ENCODE data around the gene LDLR.
"Not testable (repeated sequence)": the region's sequence is repeated elsewhere in the genome, so short reads cannot be mapped to it uniquely, and the experiment has no call there.

Gene LDLR

DNA sequence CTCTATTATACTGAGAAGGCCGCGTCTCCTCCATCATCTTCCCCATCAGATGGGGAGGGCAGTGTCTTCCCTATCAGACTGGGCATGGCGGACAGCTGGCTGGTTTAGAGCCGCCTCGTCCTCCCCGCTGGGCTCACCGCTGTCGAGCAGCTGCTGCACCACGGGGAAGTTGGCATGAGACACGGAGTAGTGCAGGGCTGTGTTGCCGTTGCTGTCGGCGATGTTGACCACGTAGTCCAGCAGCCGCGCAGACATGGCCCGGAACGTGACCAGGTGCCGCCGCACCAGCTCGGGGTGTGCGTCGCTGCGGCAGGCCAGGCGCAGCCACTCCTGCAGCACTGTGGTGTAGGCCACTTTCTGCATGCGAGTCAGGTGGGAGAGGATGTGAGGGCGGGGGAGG lies 85.1 kb downstream of the LDLR start:
- no peak for DNase-seq (ENCODE audit: low read depth)

DNA sequence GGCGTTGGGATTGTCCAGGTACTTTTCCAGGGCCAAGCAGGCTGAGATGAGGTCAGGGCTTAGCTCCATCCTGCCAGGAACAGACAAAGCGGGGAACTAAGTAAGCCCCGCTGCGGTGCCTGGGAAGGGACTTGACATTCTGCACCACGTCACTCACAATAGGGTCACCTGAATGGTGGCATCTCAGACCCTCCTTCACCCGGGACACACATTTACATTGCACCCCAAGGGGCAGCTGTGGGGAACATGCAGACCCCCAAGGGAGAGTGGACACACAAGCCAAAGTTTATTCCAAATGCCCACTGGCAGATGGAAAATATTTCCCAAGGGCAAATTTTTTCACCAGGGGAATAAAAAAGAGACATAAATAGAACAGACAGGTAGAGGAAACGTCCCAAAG lies 86.7 kb downstream of the LDLR start:
- DNase-seq (ENCODE audit: low read depth), result no peak

DNA sequence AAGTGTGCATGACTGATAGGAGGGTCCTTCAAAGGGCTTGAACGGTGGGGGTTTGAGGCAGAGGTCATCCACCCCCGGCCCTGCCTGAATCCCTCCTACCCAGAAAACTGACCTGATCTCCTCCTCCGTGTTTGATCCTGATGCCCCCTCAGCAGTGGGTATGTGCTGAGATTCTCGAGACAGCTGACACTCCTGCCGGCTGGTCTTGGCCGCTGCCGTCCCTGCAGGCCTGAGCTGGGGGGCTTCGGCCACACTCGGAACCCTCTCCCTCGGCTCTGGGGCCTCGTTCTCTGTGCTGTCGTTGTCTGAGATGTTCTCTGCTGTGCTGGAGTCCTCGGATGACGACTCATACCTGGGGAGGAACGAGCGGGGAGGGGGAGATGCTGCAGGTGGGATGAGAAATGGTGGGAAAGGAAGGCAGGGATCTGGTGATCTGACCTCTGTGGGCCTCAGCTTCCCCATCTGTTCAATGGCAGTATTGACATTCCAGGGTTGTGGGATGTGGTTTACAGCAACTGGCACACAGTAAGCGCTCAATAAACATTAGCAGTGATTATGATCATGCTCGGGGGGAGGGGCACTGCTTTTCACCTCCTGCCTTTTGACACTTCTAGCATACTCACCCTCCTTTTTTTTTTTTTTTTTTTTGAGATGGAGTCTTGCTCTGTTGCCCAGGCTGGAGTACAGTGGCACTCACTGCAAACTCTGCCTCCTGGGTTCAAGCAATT lies 87.4 kb downstream of the LDLR start:
- DNase-seq (ENCODE audit: low read depth), result no peak

DNA sequence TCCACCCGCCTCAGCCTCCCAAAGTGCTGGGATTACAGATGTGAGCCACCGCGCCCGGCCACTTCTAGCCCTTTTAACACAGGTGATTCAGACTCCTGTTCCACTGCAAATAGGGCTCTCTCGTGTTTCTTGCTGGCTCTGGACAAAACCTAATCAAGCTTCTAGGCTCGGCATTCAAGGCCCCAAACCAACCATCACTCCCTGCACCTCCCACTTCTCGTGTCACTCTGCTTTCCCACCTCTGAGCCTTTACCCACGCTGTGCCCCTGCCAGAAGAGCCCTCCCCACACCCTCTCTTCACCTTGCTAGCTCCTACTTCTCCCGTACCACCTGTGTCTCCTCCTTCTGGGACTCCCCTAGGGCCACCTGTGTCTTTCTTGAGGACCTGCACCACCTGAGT lies 88.3 kb downstream of the LDLR start:
- DNase-seq (ENCODE audit: low read depth), result no peak

DNA sequence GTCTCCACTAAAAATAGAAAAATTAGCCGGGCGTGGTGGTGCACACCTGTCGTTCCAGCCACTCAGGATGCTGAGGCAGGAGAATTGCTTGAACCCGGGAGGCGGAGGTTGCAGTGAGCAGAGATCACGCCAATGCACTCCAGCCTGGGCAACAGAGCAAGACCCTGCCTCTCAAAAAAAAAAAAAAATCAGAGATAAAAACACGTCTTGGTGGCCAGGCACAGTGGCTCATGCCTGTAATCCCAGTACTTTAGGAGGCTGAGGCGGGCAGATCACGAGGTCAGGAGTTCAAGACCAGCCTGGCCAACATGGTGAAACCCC lies 89.8 kb downstream of the LDLR start:
- DNase-seq (ENCODE audit: low read depth), result not testable (repeated sequence)

DNA sequence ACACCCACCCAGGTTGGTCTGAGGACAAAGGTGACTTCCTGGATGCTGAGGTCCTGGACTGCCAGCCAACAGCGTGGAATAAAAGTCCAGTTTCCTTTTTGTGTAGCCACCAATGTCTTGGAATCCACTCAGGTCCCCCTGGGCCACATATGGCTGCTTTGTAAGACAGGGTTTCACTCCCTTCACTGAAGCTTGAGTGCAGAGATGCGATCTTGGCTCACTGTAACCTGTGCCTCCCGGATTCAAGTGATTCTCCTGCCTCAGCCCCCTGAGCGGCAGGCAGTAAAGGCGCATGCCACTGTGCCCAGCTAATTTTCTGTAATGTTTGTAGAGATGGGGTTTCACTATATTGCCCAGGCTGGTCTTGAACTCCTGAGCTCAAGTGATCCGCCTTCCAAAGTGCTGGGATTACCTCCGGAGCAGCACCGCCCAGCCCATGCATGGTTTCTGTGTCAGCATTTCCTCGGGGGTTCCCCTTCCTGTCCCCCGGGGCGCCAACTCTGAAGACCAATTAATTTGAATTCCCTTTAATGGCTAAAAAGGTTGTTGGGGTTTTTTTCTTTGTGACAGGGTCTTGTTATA lies 90.5 kb downstream of the LDLR start:
- no peak for DNase-seq (ENCODE audit: low read depth)

DNA sequence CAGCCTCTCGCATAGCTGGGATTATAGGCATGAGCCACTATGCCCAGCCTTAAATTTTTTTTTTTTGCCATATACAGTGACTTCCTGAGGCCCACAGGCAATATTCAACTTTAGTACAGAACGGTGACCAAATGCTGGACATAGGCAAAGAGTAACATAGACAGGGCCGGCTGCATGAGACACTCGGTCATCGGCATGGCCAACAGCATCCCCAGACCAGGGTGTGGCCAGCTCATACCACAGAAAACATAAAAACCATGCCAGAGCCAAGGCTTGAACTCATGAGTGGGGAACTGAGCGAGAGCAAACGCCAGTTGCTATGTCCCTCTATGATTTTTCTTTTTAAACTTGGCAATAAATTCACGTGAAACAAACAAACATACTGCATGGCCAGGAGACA lies 91.1 kb downstream of the LDLR start:
- DNase-seq (ENCODE audit: low read depth), result no peak

DNA sequence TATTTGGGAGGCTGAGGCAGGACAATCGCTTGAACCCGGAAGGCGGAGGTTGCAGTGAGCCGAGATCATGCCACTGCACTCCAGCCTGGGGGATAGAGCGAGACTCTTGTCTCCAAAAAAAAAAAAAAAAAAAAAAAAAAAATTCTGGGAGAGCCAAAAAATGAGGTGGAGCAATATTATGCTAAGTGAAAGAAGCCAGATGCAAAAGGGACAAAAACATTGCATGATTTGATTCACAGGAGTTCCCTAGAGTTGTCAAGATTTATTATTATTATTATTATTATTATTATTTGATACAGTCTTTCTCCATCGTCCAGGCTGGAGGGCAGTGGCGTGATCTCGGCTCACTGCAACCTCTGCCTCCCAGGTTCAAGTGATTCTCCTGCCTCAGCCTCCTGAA lies 91.7 kb downstream of the LDLR start:
- not testable (repeated sequence) for DNase-seq (ENCODE audit: low read depth)

DNA sequence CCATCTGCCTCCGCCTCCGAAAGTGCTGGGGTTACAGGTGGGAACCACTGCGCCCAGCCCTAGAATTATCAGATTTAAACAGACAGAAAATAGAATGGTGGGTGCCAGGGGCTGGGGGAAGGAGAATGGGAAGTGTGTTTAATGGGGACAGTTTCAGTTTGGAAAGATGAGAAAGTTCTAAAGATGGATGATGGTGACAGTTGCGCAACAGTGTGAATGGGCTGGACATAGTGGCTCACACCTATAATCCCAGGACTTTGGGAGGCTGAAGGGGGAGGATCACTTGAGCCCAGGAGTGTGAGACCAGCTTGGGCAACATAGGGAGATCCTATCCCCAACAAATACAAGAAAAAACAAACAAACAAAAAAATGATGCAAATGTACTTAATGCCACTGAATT lies 92.2 kb downstream of the LDLR start:
- DNase-seq (ENCODE audit: low read depth), result no peak
